Activated CD4-positive, CD25-positive, alpha-beta regulatory T cell (primary cell): ENCODE results near the gene PTCH2.

Experiments used
- DNase-seq, 4 experiments: peaks; one replicate each; lab custom pipeline; 2025; lab: John Stamatoyannopoulos, UW

Gene PTCH2

DNA sequence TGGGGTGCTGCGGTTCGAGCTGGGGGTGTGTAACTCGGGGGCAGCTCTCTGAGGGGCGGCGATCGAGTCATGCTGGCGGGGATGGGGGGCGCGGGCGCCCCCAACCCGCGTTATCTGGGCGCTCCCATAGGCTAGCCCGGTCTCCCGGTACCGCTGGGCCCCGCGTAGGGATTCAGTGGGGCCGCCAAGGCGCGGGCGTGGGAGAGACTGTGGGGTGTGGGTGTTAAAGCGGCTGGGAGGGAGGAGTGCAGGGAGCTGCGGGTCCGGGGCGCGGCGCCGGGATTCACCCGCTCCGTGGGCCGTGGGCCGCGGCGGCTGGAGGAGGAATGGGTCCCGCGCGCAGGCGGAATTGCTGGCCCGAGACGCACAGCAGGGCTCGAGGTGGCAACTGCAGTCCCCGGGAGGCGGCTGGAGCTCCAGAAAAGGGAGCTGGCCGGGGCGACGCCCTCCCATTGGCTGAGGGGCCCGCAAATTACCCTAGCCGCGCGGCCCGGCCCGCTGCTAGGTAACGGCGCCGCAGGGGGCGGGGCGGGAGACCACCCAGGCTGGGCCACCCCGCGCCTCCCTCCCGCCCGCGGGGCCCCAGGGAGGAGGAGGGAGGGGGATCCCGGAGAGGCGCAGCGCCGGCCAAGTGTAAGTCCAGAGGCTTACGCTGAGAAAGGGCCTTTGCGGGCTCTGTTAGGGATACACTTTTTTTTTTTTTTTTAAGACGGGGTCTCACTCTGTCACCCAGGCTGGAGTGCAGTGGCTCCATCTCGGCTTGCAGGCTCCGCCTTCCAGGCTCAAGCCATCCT is at the start of gene PTCH2:
Gene PTCH2, minus strand, starts transcription at position 392 of the 794 bp plus-strand sequence. Its CDS starts 321 bp downstream, at position 71.
- peak in 1 of 4 experiments; percentile 12 for DNase-seq

GRCh38 chr1:44890007-44890406 is 47.0 kb upstream of the PTCH2 start:
- no peak for DNase-seq

GRCh38 chr1:44885406-44885805 is 42.4 kb upstream of the PTCH2 start:
- DNase-seq, result no peak

GRCh38 chr1:44884746-44885145 is 41.7 kb upstream of the PTCH2 start:
- DNase-seq, result no peak

DNA sequence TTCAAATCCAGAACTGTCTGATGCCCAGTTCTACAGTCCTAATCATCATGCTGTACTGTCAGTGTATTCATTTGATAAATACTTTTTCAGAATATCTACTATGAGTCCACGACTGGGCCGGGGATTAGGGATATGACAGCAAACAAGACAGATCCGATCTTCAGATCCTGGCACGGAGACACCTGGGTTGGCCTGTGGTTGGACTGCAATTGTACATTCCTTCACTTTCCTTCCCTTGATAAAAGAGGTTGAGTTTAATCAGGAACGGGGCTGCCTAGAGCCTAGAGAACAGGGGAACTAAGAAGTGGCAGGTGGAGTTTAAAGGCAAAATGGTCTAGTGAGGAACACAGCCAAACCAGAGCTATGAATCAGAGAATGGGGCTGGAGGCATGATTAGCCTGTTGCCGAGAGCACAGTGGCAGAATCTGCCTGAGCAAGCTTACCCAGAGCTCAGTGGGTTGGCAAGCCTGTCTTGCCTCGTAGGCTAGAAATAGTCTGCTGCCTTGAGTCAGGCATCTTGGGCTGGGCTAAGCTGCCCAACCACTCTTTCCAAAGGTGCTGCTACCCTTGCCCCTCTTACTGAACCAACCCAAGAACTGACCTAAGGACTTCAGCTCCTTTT is 38.1 kb upstream of the PTCH2 start:
- no peak for DNase-seq

DNA sequence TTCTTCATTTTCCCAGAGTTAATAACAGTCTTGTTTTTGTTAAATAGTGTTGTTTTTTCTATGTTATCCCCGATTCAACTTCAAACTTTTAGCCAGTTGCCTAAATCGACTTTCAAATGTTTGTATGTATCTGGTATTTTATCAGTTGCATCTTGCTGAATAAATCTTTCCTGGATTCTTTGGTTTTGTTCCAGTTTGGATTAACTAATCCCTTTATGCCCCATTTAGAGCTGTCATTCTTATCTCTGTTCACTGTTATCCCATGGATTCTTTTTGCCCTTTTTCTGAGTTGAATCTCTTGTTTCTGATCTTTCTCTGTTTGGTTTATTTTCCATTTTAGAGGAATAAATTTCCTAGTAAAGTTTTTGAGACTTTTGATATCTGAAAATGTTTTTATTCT is 31.1 kb upstream of the PTCH2 start:
- no peak for DNase-seq

GRCh38 chr1:44870096-44870495 is 27.0 kb upstream of the PTCH2 start:
- DNase-seq, result no peak

DNA sequence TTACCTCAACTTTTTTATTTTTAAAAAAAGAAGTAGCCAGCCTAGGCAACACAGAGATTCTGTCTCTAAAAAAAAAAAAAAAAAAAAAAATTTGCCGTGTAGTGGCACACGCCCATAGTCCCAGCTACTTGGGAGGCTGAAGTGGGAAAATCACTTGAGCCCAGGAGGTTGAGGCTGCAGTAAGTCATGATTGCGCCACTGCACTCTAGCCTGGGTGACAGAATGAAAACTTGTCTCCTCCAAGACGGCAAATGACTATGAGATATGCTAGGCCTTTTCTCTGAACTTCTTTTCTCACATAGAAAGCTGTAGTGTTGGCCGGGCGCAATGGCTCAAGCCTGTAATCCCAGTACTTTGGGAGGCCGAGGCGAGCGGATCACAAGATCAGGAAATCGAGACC is 24.7 kb upstream of the PTCH2 start:
- no peak for DNase-seq

GRCh38 chr1:44862829-44863401 is 19.9 kb upstream of the PTCH2 start:
- no peak for DNase-seq

GRCh38 chr1:44860891-44861425 is 17.9 kb upstream of the PTCH2 start:
- DNase-seq, result no peak

DNA sequence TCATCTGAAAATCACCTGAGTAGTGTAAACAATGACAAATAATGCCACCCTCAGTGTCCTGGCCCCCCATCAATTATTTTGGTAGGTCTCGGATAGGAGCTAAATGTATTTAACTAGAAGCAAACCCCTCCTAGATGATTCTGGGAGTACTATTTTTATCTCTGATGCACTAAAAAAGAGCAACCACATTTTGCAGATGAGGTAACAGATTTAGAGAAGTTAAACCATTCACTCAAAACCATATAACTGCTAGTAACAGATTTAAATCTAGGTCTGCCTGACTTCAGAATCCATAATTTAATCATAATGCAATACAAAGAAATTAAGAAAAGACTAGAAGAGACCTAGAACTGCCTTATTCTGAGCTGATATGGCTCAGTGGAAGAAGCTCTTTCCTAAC is 17.3 kb upstream of the PTCH2 start:
- DNase-seq, result no peak

DNA sequence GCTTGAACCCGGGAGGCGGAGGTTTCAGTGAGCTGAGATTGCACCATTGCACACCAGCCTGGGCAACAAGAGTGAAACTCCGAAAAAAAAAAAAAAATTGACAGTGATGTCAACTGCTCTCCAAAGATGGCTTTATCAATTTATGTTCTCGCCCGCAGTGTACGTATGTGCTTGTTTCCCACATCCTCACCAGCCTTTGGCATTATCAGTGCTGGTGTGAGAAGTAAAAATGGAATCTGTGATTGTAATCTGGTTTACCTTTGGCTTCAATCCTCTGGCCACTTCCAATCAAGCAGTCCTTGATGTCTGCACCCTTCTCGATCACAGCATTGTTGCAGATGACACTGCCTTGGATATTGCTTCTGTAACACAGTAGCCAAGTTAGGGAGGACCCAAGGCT is 14.4 kb upstream of the PTCH2 start:
- no peak for DNase-seq

DNA sequence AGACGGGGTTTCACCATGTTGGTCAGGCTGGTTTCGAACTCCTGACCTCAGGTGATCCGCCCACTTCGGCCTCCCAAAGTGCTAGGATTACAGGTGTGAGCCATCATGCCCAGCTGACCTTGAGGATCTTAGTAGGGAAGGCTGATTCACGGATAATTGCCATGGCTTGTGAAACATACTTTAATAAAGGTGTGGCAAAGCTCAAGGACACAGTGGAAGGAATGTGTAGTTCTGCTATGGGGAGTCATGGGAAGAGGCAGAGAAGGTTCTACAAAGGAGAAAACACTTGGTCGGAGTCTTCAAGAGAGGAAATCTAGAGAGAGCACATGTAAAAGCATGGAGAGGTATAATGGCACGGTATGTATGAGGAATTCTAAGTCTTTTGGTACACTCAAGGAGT is 12.7 kb upstream of the PTCH2 start:
- DNase-seq, result no peak

GRCh38 chr1:44854970-44855369 is 11.9 kb upstream of the PTCH2 start:
- DNase-seq, result no peak

DNA sequence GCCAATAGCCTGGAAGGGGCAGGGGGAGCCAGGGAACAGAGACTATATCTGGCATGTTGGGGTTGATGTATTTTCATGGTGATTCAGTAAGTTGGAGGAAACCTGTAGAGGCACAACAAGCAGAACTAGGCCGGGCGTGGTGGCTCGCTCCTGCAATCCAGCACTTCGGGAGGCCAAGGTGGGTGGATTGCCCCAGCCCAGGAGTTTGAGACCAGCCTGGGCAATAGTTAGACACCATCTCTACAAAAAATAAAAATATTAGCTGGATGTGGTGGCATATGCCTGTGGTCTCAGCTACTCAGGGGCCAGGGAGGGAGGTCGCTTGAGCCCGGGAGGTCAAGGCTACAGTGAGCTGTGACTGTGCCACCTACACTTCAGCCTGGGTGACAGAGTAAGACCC is 10.1 kb upstream of the PTCH2 start:
- DNase-seq, result no peak

DNA sequence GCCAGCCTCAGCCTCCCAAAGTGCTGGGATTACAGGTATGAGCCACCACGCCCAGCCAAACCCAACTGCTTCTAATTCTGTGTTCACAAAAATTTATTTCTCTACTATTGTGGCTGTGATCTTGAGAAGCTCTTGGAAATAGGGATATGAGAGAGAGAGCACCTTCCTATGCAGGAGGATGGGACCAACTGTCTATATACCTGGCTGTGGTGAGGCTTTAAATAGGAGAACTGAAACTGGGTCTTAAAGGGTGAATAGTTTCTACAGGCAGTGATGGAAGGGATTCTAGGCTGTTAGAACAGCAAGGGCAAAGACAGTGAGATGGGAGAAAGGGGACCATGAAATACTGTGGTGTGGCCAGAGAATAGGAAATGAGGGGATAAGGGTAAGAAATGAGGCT is 8.3 kb upstream of the PTCH2 start:
- no peak for DNase-seq

DNA sequence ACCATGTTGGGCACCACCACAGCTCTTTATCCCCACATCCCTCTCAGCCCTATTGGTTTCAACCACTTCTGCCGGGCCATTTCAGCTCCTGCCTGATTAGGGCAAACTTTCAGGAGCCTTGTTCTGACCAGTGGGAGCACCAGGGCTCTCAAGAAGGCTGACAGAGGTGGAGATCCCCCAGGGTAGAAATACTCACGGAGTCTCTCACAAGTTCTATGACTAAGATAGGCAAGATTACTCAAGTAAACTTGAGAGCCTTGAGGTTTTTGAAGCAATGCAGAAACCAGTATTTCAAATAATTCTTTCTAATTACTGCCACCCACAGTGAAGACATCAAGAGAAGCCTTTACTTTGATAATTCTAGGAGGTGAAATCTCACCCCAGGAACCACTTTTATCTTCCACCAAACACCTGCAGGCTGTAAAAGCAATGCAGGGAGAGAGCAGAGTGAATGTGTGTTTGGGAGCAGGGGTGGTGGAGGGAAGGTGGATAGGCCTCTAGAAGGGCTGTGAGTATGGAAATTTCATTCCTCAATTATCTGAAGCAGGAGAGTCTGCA is 6.6 kb upstream of the PTCH2 start:
- DNase-seq, result no peak

DNA sequence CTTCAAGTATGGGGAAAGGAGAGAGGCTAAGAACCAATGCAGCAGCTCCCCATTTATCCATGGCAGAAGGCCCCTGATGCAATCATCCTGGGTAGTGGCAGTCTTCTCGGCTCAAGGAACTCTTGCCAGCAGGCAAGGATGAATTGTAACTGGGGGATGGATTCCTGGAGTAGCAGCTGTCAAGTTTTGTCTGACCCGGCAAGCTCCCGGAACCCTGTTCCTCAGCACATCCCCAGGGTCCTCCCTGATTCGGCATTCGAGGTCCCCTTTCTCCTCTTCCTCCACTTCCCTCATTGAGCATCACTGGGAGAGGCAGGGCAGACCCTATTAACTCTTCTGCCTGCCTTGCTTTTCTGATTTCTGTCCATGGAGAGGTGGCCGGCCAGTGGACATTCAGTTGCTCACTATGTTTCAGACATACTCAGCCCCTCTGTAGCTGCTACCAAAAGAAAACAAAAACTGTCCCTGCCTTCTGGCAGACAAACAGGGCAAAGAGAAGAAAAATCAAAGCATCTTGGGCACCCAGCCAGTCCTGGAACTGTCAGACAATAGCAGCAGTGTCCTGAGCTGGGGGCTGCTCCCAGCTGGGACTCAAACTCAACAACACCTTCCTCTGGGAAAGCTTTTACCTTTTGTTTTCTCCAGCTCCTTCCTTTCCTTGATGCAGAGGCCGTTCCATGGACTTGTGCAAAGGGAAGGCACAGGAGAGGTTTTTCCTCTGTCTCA is 5.6 kb upstream of the PTCH2 start:
- DNase-seq, result no peak

- DNase-seq, result no peak
Measured at GRCh38 chr1:44847845-44848244, 4.8 kb upstream of the PTCH2 start.

GRCh38 chr1:44846985-44847384 is 3.9 kb upstream of the PTCH2 start:
- DNase-seq, result no peak

DNA sequence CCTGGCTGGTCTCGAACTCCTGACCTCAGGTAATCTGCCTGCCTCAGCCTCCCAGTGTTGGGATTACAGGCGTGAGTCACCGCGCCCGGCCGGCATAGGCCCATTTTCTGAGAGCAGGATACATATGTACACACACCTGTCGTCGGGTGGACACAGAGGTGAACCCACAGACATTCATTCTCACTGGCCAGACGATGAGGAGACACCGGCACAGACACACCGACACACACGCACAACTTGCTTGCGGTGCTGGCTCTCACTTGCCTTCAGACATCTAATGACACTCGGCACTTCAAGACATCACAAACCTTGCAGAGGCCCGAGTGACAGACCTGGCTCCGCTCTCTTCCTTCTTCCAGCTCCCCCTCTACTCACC is 579 bp downstream of the PTCH2 start:
- DNase-seq, result no peak

DNA sequence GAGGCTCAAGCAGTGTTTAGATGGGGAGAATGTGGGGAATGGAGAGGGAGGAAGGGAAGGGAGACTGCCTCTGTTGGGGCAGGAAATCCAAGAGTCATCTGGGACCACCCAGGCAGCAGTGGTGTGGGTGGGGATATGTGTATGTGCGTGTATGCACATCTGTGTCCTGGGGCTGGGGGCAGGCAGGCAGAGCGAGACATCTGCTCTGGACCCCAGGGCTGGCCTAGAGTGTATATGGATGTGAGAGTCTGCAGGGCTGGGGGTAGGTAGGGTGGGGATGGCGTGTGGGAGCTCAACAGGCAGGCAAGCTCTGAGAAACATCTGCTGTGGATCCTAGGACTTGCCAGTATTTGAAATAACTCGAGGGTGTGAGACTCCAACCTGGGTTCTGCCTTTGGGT is 3.5 kb downstream of the PTCH2 start:
- no peak for DNase-seq
